ENCODE measurements around the gene TOP3B. TPM values are rescaled to one million over a fixed set of nuclear protein-coding genes. Genes with fewer than 3 reads are reported as not detected.

Gene TOP3B
- total and polyA plus RNA-seq, 9 of the 15 experiments (the other 6 are each of a cell fraction or from before 2014, with no cell fraction given), result 3.0 to 188 (median 112) TPM

GRCh38 chr22:21926728-21927127, 55.9 kb downstream of the TOP3B start (continued):
- TF ChIP-seq PRMT5 (CRISPR knock-in tag; IDR thresholded peaks at IDR 0.05) (0 out of 2 replicates have a peak, but pooled peaks have one; percentile 10), ILK (tag; IDR thresholded peaks at IDR 0.05; ENCODE audit: borderline replicate concordance, low read depth) (no peak), TBP (optimal IDR thresholded peaks at IDR 0.05; ENCODE audit: low read depth, low read length) (no peak), NFIC (IDR thresholded peaks at IDR 0.05) (0 out of 2 replicates have a peak, but pooled peaks have one; percentile 18), CBFB (CRISPR knock-in tag; IDR thresholded peaks at IDR 0.05) (0 out of 2 replicates have a peak, but pooled peaks have one; percentile 36), ZNF311 (CRISPR knock-in tag; IDR thresholded peaks at IDR 0.05) (no peak), MYNN (IDR thresholded peaks at IDR 0.05) (no peak), MYNN (CRISPR knock-in tag; IDR thresholded peaks at IDR 0.05) (no peak), RBM34 (IDR thresholded peaks at IDR 0.05; ENCODE audit: borderline replicate concordance, insufficient read depth, low read length) (no peak), ZNF639 (CRISPR knock-in tag; conservative IDR thresholded peaks at IDR 0.05 in 1 of 2, IDR thresholded peaks at IDR 0.05 in 1 of 2) (0 out of 4 replicates have a peak, but pooled peaks of 1 of the 2 experiments have one; percentile 74), LARP7 (IDR thresholded peaks at IDR 0.05) (0 out of 2 replicates have a peak, but pooled peaks have one; percentile 80), NCOA1 (IDR thresholded peaks at IDR 0.05; ENCODE audit: low read depth) (no peak), TRIM24 (IDR thresholded peaks at IDR 0.05) (no peak), ZBED1 (IDR thresholded peaks at IDR 0.05) (no peak), ZBTB5 (IDR thresholded peaks at IDR 0.05) (no peak), SAP30 (IDR thresholded peaks at IDR 0.05; ENCODE audit: borderline replicate concordance, insufficient read depth, low read depth, low read length, poor library complexity, severe bottlenecking) (no peak), SIN3B (IDR thresholded peaks at IDR 0.05; ENCODE audit: low read depth) (no peak), ZNF184 (CRISPR knock-in tag; IDR thresholded peaks at IDR 0.05) (no peak; the same call in 1 of the 2 replicates), TAL1 (IDR thresholded peaks at IDR 0.05) (no peak), ZNF274 (IDR thresholded peaks at IDR 0.05; ENCODE audit: borderline replicate concordance, low read depth, low read length) (no peak)
- TF ChIP-seq, protein P1, sequence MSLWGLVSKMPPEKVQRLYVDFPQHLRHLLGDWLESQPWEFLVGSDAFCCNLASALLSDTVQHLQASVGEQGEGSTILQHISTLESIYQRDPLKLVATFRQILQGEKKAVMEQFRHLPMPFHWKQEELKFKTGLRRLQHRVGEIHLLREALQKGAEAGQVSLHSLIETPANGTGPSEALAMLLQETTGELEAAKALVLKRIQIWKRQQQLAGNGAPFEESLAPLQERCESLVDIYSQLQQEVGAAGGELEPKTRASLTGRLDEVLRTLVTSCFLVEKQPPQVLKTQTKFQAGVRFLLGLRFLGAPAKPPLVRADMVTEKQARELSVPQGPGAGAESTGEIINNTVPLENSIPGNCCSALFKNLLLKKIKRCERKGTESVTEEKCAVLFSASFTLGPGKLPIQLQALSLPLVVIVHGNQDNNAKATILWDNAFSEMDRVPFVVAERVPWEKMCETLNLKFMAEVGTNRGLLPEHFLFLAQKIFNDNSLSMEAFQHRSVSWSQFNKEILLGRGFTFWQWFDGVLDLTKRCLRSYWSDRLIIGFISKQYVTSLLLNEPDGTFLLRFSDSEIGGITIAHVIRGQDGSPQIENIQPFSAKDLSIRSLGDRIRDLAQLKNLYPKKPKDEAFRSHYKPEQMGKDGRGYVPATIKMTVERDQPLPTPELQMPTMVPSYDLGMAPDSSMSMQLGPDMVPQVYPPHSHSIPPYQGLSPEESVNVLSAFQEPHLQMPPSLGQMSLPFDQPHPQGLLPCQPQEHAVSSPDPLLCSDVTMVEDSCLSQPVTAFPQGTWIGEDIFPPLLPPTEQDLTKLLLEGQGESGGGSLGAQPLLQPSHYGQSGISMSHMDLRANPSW (CRISPR knock-in tag; IDR thresholded peaks at IDR 0.05), result no peak
- TF ChIP-seq, protein P2, sequence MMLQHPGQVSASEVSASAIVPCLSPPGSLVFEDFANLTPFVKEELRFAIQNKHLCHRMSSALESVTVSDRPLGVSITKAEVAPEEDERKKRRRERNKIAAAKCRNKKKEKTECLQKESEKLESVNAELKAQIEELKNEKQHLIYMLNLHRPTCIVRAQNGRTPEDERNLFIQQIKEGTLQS (IDR thresholded peaks at IDR 0.05), result no peak
- TF ChIP-seq, protein P2 (CRISPR knock-in tag; conservative IDR thresholded peaks at IDR 0.05), result no peak
